Heart right ventricle (tissue), 16 donors: ENCODE data around the gene FBF1. TPM values are rescaled to one million over a fixed set of nuclear protein-coding genes. Genes with fewer than 3 reads are reported as not detected.
A peak's percentile ranks its signal among the peaks of the same experiment; 100 is the strongest.
"Not testable (repeated sequence)": the region's sequence is repeated elsewhere in the genome, so short reads cannot be mapped to it uniquely, and the experiment has no call there.

Experiments
- ATAC-seq, 8 donors: fragments of 200-7000 bp; cut with Tn5 transposase; one replicate each; pipeline ENCODE4 v1.9.1; 2020; ENCODE audit warnings: mild to moderate bottlenecking in 8 of 8, moderate library complexity in 8 of 8, moderate number of reproducible peaks in 1 of 8
- DNase-seq, 2 donors: peaks; one replicate each; pipeline ENCODE4 v3.0.0-alpha.2; 2020
- H3K27ac ChIP-seq, 10 donors: fragments of 200-600 bp; sonication (generic) in 2 of 10; one replicate each; pipeline versions ENCODE4 v1.5.0 to v1.8.0; 2020 to 2022; ENCODE audit warnings: mild to moderate bottlenecking in 3 of 10
- H3K27me3 ChIP-seq, 7 donors: fragments of 200-600 bp; one replicate each; pipeline ENCODE4 v1.8.0; 2021 to 2022; ENCODE audit warnings: mild to moderate bottlenecking in 2 of 7
- H3K36me3 ChIP-seq, 9 donors: fragments of 200-600 bp; sonication (generic) in 1 of 9; one replicate each; pipeline versions ENCODE4 v1.5.0 to v1.8.0; 2020 to 2022; ENCODE audit warnings: mild to moderate bottlenecking in 2 of 9
- H3K4me1 ChIP-seq, 9 donors: fragments of 200-600 bp; sonication (generic) in 1 of 9; one replicate each; pipeline versions ENCODE4 v1.5.0 to v1.8.0; 2020 to 2022; ENCODE audit warnings: mild to moderate bottlenecking in 4 of 9
- H3K4me3 ChIP-seq, 10 donors: fragments of 200-600 bp; sonication (generic) in 2 of 10; one replicate each; pipeline versions ENCODE4 v1.5.0 to v1.8.0; 2020 to 2022; ENCODE audit warnings: mild to moderate bottlenecking in 7 of 10, moderate library complexity in 2 of 10
- H3K9me3 ChIP-seq, 11 donors: fragments of 200-600 bp in 10 of 11; sonication (generic) in 2 of 11; one replicate each; pipeline versions ENCODE4 v1.5.0 to v1.8.0; 2013 to 2022; ENCODE audit warnings: mild to moderate bottlenecking in 2 of 11, control low read depth in 1 of 11, moderate library complexity in 1 of 11
- WGBS, 2 donors: extraction: QIAGEN DNeasy Blood & Tissue Kit; methylation state at CpG; one replicate each; pipeline ENCODE4 v1.1.7; 2013; ENCODE audit warnings: inconsistent platforms in 1 of 2; 5-methylcytosine and 5-hydroxymethylcytosine counted together
- intact Hi-C, 10 donors: fragments of 100-400 bp; cut with DNase I; formaldehyde crosslinking; loops; one replicate each; pipeline versions ENCODE4 v1.11.1 to v1.14.2; 2022
- polyA plus RNA-seq, 2 donors: library from polyadenylated mRNA; stranded (reverse); fragments of 200-250 nt; gene quantifications; one replicate each; pipeline ENCODE4 v1.2.3, GENCODE V29; 2013
- total RNA-seq, 10 donors: library from RNA; stranded (reverse); fragmentation: NEBNext Ultra II Directional in 3 of 10; extraction: Animal tissue kit (Norgen Biotek cat#: 25700) in 3 of 10; gene quantifications; one replicate each; pipeline versions ENCODE4 v1.2.1 to v1.2.4, GENCODE V29; 2021 to 2023
- TF ChIP-seq, protein P1 (sequence below), 9 donors: fragments of 200-600 bp; sonication (generic) in 2 of 9; IDR thresholded peaks; one replicate each; pipeline versions ENCODE4 v1.5.0 to v1.8.0; 2021 to 2022; ENCODE audit warnings: antibody characterized with exemption in 9 of 9, mild to moderate bottlenecking in 5 of 9, moderate library complexity in 1 of 9
- donor health status: Arrhythmogenic right ventricular cardiomyopathy.
- donor health status: ischemic (EF 13 %, LVEDD 7.1; RV severe dilation, severe dysfunction).
- donor health status: healthy with polysubstance abuse.
- donor health status: DM: no; HTN: yes; CAD: no.
- donor health status: DM: no; HTN: no; CAD: no.
- donor health status: ischemic (EF 25% LVEDD 6.9; RV normal size, moderate dysfunction).
- donor health status: ischemic (EF 25% LVEDD 5.7; RV mildly dilated, moderate dysfunction).
- donor health status: healthy.
- donor health status: DM: yes; HTN: yes; CAD: no.
- donor health status: Ischemic cardiomyopathy.
- donor health status: ischemic (EF 35%, LVEDD 5.7; RV mildly dilated, moderate dysfunction).
- donor health status: nonischemic (EF 11% LVEDD 7.7; RV severe dilation, severe dysfunction).
- donor health status: DM: yes; HTN: yes; CAD: no.
- donor health status: PGD.
- donor health status: ischemic (EF 29% LVEDD 5.4; RV normal size, mild dysfunction).
- donor health status: nonischemic (EF 23%, LVEDD 6.1; RV moderate dilation, normal function).

The FBF1 gene
- total and polyA plus RNA-seq, 12 donors, result 1.6 to 8.3 (median 2.8) TPM

- Histone ChIP-seq H3K27me3 (peaks cover 0 to 18% (median 0%) of the 10 kb centered on the region in 7 donors), H3K36me3 (peaks cover 0 to 30% (median 10%) of the 10 kb centered on the region in 9 donors), H3K27ac (peak overlapping the region; percentile 57 to 99 (median 91)), H3K9me3 (no peaks in the 10 kb centered on the region), H3K4me3 (no peak overlapping the region), H3K4me1 (peaks cover 33 to 86% (median 65%) of the 10 kb centered on the region in 9 donors)
- 47 to 57% methylated on average over 11 of the region's 11 CpGs for WGBS, 2 donors
- TF ChIP-seq, protein P1, sequence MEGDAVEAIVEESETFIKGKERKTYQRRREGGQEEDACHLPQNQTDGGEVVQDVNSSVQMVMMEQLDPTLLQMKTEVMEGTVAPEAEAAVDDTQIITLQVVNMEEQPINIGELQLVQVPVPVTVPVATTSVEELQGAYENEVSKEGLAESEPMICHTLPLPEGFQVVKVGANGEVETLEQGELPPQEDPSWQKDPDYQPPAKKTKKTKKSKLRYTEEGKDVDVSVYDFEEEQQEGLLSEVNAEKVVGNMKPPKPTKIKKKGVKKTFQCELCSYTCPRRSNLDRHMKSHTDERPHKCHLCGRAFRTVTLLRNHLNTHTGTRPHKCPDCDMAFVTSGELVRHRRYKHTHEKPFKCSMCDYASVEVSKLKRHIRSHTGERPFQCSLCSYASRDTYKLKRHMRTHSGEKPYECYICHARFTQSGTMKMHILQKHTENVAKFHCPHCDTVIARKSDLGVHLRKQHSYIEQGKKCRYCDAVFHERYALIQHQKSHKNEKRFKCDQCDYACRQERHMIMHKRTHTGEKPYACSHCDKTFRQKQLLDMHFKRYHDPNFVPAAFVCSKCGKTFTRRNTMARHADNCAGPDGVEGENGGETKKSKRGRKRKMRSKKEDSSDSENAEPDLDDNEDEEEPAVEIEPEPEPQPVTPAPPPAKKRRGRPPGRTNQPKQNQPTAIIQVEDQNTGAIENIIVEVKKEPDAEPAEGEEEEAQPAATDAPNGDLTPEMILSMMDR (IDR thresholded peaks at IDR 0.05), result no peak
- ATAC-seq (no peak), DNase-seq (no peak)
- intact Hi-C loops, result loop anchor here in 1 of 10 donors (10.0 kb wide), 1 partner anchor 99 kb away; a partner anchor contains a TSS
Observed at GRCh38 chr17:75873587-75874322, 67.1 kb downstream of the FBF1 start.

DNA sequence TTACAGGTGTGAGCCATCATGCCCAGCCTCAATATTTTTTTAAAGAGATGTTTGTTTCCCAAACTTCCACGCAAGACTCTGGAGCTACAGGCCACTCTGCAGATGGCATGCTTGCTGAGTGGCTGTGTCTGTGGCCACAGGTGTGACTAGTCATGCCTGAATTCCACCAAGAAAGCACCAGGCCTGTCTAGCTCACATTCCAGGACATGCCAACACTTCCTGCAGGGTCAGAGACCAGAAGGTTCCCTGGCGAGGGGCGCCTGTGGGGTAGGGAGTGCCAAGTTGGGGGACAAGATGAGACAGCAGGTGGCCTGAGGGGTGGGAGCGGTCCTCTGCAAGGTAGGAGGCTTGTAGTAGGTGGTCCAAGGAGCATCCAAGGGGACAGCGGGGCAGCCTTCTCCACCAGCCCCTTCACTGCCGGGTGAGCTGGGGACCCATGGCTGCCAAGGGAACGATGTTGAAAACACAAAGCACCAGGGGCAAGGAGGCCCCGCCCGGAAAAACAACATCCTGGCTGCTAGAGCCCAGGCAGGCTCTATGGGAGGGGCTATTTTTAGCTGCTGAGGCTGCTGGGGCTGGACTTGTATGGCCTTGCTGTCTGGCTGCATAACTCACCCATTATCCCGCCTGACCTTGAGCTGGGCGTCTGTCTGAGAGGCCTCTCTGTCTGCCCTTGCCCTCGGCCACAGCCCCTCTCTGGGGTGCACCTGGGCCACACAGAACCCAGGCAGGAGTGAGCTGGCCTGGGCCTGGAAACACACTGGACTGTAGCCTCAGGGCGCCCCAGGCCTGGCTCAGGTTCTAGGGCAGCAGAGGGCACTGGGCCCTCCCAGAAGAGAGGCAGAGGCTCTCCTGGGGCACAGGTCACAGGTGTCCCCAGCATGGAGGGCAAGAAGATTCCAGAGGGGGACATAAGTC lies 68.1 kb downstream of the FBF1 start:
- peak overlapping the region; percentile 57 to 99 (median 91) for H3K27ac ChIP-seq
- TF ChIP-seq, protein P1 (IDR thresholded peaks at IDR 0.05), result no peak
- DNase-seq (peak; percentile 81 to 90), ATAC-seq (peak; percentile 55 to 73 (median 64))
- no peaks in the 10 kb centered on the region for H3K9me3 ChIP-seq
- peaks cover 0 to 18% (median 0%) of the 10 kb centered on the region in 7 donors for H3K27me3 ChIP-seq
- H3K36me3 ChIP-seq, result peaks cover 0 to 30% (median 10%) of the 10 kb centered on the region in 9 donors
- intact Hi-C loops, result loop anchor here in 1 of 10 donors (10.0 kb wide), 1 partner anchor 98 kb away; a partner anchor contains a TSS
- H3K4me3 ChIP-seq, result no peak overlapping the region
- 25 to 28% methylated on average over 13 of the region's 13 CpGs for WGBS, 2 donors
- peaks cover 33 to 91% (median 67%) of the 10 kb centered on the region in 9 donors for H3K4me1 ChIP-seq

DNA sequence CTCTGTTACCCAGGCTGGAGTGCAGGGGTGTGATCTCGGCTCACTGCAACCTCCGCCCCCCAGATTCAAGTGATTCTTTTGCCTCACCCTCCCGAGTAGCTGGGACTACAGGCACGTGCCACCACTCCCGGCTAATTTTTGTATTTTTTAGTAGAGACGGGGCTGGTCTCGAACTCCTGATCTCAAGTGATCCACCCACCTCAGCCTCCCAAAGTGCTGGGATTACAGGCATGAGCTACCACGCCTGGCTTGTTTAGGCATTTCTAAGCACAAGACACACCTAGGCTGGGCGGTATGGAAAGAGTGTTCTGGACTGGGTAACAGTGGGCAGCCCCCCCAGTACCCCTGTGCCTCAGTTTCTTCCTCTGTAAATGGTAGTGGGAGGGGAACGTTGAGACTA lies 70.6 kb downstream of the FBF1 start:
- intact Hi-C loops, result loop anchor here in 1 of 10 donors (10.0 kb wide), 1 partner anchor 95 kb away; a partner anchor contains a TSS
- peaks cover 0 to 18% (median 5%) of the 10 kb centered on the region in 9 donors for H3K36me3 ChIP-seq
- peak overlapping the region; percentile 39 to 92 (median 84) for H3K27ac ChIP-seq
- H3K4me3 ChIP-seq, result peak overlapping the region in 3 of 10 donors; percentile 13 to 14 (median 13)
- H3K4me1 ChIP-seq, result peaks cover 18 to 75% (median 49%) of the 10 kb centered on the region in 9 donors
- not testable (repeated sequence) for ATAC-seq, H3K27me3 ChIP-seq, H3K9me3 ChIP-seq, DNase-seq
- WGBS, 2 donors, result 72 to 80% methylated on average over 10 of the region's 10 CpGs

DNA sequence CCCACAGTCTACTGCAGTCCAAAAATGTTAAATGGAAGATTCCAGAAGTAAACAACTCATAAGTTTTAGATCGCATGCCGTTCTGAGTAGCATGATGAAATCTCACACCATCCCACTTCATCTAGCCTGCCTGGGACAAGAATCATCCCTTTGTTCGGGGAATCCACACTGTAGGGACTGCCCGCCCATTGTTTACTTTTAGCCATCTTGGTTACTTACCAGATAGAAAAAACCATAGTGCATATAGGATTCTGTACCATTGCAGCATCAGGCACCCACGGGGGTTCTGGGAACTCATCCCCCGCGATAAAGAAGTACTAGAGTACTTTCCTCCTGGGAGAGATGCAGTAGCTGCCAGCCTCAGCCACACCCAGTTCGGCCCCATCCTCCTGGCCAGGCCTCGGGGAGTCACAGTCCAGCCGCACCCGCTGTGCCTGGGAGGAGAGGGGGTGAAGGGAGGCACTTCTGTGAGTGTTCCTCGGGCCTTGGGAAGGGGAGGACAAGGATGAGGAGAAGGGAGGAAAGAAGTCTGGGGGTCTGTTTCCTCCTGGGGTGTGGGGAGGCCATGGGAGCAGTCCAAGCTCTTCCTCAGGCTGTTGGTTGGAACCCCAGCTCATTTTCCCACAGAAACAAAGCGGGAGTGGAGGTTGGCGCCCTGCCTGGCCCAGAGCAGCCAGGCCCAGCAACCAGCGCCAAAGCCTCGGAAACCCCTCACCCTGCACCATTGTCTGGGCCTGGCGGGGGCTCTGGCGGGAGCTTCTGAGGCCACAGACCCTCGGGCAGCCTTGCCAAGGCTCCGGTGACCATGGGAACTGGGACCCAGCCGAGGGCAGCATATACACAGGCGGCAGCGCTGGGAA lies 71.3 kb downstream of the FBF1 start:
- H3K27ac ChIP-seq, result peak overlapping the region; percentile 39 to 92 (median 84)
- H3K9me3 ChIP-seq, result no peaks in the 10 kb centered on the region
- peak overlapping the region in 6 of 10 donors; percentile 0 to 20 (median 14) for H3K4me3 ChIP-seq
- DNase-seq (peak; percentile 55 to 65), ATAC-seq (peak in 7 of 8 donors; percentile 15 to 48 (median 34))
- TF ChIP-seq, protein P1 (IDR thresholded peaks at IDR 0.05), result no peak
- intact Hi-C loops, result loop anchor here in 1 of 10 donors (10.0 kb wide), 1 partner anchor 95 kb away; a partner anchor contains a TSS
- H3K27me3 ChIP-seq, result no peaks in the 10 kb centered on the region
- peaks cover 21 to 75% (median 51%) of the 10 kb centered on the region in 9 donors for H3K4me1 ChIP-seq
- peaks cover 0 to 11% (median 5%) of the 10 kb centered on the region in 9 donors for H3K36me3 ChIP-seq
- 45 to 46% methylated on average over 23 of the region's 23 CpGs for WGBS, 2 donors

DNA sequence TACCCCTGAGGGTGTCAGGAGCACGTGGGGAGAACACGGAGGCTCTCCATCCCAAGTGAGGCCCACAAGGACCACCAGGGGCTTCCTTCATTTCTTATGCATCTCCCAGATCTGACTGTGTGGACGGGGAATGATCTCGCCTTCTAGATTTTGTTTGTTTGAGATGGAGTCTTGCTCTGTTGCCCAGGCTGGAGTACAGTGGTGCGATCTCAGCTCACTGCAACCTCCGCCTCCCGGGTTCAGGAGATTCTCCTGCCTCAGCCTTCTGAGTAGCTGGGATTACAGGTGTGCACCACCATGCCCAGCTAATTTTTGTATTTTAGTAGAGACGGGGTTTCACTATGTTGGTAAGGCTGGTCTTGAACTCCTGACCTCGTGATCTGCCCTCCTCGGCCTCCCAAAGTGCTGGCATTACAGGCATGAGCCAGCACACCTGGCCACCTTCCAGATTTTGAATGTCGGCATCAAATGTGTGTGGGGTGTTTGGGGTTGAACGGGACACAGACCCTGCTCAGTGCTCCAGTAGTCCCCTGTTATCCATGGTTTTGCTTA lies 72.0 kb downstream of the FBF1 start:
- DNase-seq, ATAC-seq, H3K36me3 ChIP-seq, H3K27me3 ChIP-seq, H3K9me3 ChIP-seq, intact Hi-C loops, H3K4me3 ChIP-seq: not testable (repeated sequence)
- peak overlapping the region in 9 of 10 donors; percentile 28 to 92 (median 84) for H3K27ac ChIP-seq
- 87 to 89% methylated on average over 12 of the region's 12 CpGs for WGBS, 2 donors
- H3K4me1 ChIP-seq, result peaks cover 25 to 75% (median 51%) of the 10 kb centered on the region in 9 donors

- DNase-seq, H3K27me3 ChIP-seq, H3K36me3 ChIP-seq, H3K4me3 ChIP-seq, ATAC-seq, H3K9me3 ChIP-seq, intact Hi-C loops: not testable (repeated sequence)
- Histone ChIP-seq H3K27ac (peak overlapping the region in 7 of 10 donors; percentile 53 to 82 (median 73)), H3K4me1 (peaks cover 11 to 49% (median 36%) of the 10 kb centered on the region in 9 donors)
- 80 to 84% methylated on average over 16 to 17 of the region's 17 CpGs for WGBS, 2 donors
Observed at GRCh38 chr17:75865404-75866188, 75.2 kb downstream of the FBF1 start.
